Activated CD4-positive, alpha-beta T cell treated with anti-CD3 and anti-CD28 coated beads for 36 hours (primary cell): ENCODE measurements around the gene FTL. TPM values are rescaled to one million over a fixed set of nuclear protein-coding genes. Genes with fewer than 3 reads are reported as not detected.

ENCODE experiments used
- ATAC-seq: fragments of 200-7000 bp; cut with Tn5 transposase; one replicate; pipeline ENCODE4 v1.10.0; 2021; ENCODE audit warnings: mild to moderate bottlenecking, moderate library complexity
- CTCF ChIA-PET: fragments of 350-600 bp; sonication (Branson Sonifier 250); formaldehyde crosslinking; loops from one replicate; lab custom pipeline; 2021; ENCODE audit warnings: antibody characterized with exemption; lab: Charles Lee
- POLR2A ChIA-PET: fragments of 350-600 bp; sonication (Branson Sonifier 250); formaldehyde crosslinking; loops from one replicate; lab custom pipeline; 2021; ENCODE audit warnings: antibody characterized with exemption, inconsistent platforms; lab: Charles Lee
- DNase-seq: peaks from one replicate; pipeline ENCODE4 v3.0.0-alpha.2; 2020
- H3K27ac Mint-ChIP-seq: one replicate; pipeline ENCODE4 v1.8.0; 2021; ENCODE audit warnings: mixed read lengths
- H3K27me3 Mint-ChIP-seq: one replicate; pipeline ENCODE4 v1.8.0; 2021; ENCODE audit warnings: mixed read lengths
- H3K36me3 Mint-ChIP-seq: one replicate; pipeline ENCODE4 v1.8.0; 2021; ENCODE audit warnings: low read depth, mixed read lengths
- H3K4me1 Mint-ChIP-seq: one replicate; pipeline ENCODE4 v1.8.0; 2021; ENCODE audit warnings: mixed read lengths
- H3K4me3 Mint-ChIP-seq: one replicate; pipeline ENCODE4 v1.8.0; 2021; ENCODE audit warnings: mild to moderate bottlenecking, moderate library complexity, mixed read lengths
- H3K9me3 Mint-ChIP-seq: one replicate; pipeline ENCODE4 v1.8.0; 2021; ENCODE audit warnings: low read depth, mixed read lengths
- intact Hi-C, 2 experiments: fragments of 100-400 bp; cut with DNase I in 1 of 2; cut with micrococcal nuclease in 1 of 2; formaldehyde crosslinking; loops; one replicate each; pipeline versions ENCODE4 v1.14.2 to v1.15.1; 2022 to 2024; cut with DNase I, micrococcal nuclease
- microRNA-seq: library from miRNA; unstranded; fragments of <30 nt; microRNA quantifications from one replicate; pipeline ENCODE4 v1.2.0, GENCODE V29; 2021; ENCODE audit warnings: borderline replicate concordance
- total RNA-seq, 2 experiments: library from RNA; stranded (reverse); gene quantifications; one replicate each; pipeline ENCODE4 v1.2.3, GENCODE V29; 2021

FTL gene
- total RNA-seq, 2 experiments from 2014 or later, result 809 to 1,111 TPM

DNA sequence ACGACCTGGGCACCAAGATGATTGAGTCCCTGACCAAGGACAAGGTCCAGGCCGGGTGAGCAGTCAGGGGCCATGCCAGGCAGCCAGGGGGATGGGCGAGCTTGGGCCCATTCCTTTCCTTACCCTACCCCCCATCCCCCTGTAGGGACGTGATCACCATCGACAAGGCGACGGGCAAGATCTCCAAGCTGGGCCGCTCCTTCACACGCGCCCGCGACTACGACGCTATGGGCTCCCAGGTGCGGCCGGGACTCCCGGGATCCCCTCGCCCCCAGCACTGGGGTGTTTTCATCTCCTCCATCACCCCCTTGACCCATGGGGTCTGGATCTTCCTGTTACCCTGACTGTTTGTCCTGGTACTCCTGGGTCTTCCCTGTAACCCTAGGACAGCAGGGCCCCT is 44.7 kb downstream of the FTL start:
- DNase-seq (no peak), ATAC-seq (no peak)
- POLR2A ChIA-PET, result interaction anchor here (1.2 kb wide), 1 partner anchor 10 kb away, joined by 3 read pairs; no protein-coding TSS in a partner anchor
- CTCF ChIA-PET, result interaction anchor here (0.7 to 2.3 kb wide), 3 partner anchors 10 to 344 kb away, joined by 3 to 11 read pairs (median 3); no protein-coding TSS in a partner anchor
- peaks cover 30% of the 10 kb centered on the region for H3K36me3 Mint-ChIP-seq
- no peak overlapping the region for H3K27ac Mint-ChIP-seq
- H3K27me3 Mint-ChIP-seq, result no peaks in the 10 kb centered on the region
- no peaks in the 10 kb centered on the region for H3K9me3 Mint-ChIP-seq
- intact Hi-C loops, result no loop called here
- no peak overlapping the region for H3K4me3 Mint-ChIP-seq
- no peaks in the 10 kb centered on the region for H3K4me1 Mint-ChIP-seq

DNA sequence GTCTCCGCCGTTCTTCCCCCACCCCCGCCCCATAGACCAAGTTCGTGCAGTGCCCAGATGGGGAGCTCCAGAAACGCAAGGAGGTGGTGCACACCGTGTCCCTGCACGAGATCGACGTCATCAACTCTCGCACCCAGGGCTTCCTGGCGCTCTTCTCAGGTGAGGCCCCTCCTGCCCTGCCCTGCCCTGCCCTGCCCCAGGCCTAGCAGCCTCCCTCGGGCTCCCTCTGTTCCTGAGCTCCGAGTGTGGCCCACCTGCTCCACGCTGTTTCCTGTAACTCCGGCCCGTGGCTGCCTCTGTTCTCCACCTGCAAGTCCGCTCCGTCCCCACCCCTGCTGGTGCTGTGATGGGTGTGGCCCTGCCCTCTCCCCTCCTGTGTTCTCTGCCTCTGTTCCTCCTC is 45.3 kb downstream of the FTL start:
- no peaks in the 10 kb centered on the region for H3K4me1 Mint-ChIP-seq
- ATAC-seq (no peak), DNase-seq (no peak)
- intact Hi-C loops, result no loop called here
- CTCF ChIA-PET, result interaction anchor here (0.6 to 2.3 kb wide), 2 partner anchors 11 to 130 kb away, joined by 4 to 11 read pairs; no protein-coding TSS in a partner anchor
- no peaks in the 10 kb centered on the region for H3K27me3 Mint-ChIP-seq
- POLR2A ChIA-PET, result no interaction called here
- H3K9me3 Mint-ChIP-seq, result no peaks in the 10 kb centered on the region
- H3K36me3 Mint-ChIP-seq, result peaks cover 25% of the 10 kb centered on the region
- H3K4me3 Mint-ChIP-seq, result no peak overlapping the region
- no peak overlapping the region for H3K27ac Mint-ChIP-seq

DNA sequence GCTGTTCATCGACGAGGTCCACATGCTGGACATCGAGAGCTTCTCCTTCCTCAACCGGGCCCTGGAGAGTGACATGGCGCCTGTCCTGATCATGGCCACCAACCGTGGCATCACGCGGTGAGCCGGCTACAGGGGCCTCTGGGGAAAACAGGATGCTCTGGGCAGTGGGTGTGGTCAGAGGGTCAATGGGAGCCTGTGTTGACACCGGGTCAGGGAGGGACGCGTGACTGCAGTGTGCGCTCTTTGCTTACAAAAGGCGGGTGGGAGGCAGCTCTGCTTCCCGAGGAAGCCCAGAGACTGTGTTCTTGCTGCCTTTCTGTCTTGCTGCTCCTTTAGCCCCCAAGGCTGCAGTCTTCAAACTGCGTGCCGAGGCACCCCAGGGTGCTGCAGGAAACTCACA is 46.1 kb downstream of the FTL start:
- no peak for DNase-seq
- no peak overlapping the region for H3K4me3 Mint-ChIP-seq
- H3K27ac Mint-ChIP-seq, result no peak overlapping the region
- peaks cover 27% of the 10 kb centered on the region for H3K36me3 Mint-ChIP-seq
- POLR2A ChIA-PET, result no interaction called here
- intact Hi-C loops, result no loop called here
- CTCF ChIA-PET, result interaction anchor here (1.4 kb wide), 1 partner anchor 11 kb away, joined by 7 read pairs; no protein-coding TSS in a partner anchor
- H3K4me1 Mint-ChIP-seq, result no peaks in the 10 kb centered on the region
- no peak for ATAC-seq
- no peaks in the 10 kb centered on the region for H3K9me3 Mint-ChIP-seq
- no peaks in the 10 kb centered on the region for H3K27me3 Mint-ChIP-seq

GRCh38 chr19:49014123-49014869 is 49.2 kb downstream of the FTL start:
- DNase-seq (no peak), ATAC-seq (no peak)
- intact Hi-C loops, result no loop called here
- ChIA-PET CTCF (interaction anchor here (0.5 kb wide), 1 partner anchor 353 kb away, joined by 3 read pairs; no protein-coding TSS in a partner anchor), POLR2A (no interaction called here)
- Mint-ChIP-seq H3K4me1 (peaks cover 6% of the 10 kb centered on the region), H3K27me3 (peaks cover 3% of the 10 kb centered on the region), H3K36me3 (peaks cover 22% of the 10 kb centered on the region), H3K27ac (no peak overlapping the region), H3K4me3 (no peak overlapping the region), H3K9me3 (no peaks in the 10 kb centered on the region)

DNA sequence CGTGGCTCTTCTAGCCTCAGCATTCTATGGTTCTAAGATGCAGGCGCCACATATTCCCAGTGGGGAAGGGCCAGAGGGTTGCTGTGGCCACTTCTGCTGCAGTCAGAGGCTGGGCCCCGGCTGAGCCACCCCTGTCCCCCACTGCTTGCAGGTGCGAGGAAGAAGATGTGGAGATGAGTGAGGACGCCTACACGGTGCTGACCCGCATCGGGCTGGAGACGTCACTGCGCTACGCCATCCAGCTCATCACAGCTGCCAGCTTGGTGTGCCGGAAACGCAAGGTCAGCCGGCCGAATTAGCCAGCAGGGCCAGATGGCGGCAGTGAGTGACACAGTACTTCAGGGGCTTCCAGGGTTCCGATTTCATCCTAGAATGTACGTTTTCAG is 49.8 kb downstream of the FTL start:
- no peak for DNase-seq
- H3K4me3 Mint-ChIP-seq, result no peak overlapping the region
- no peaks in the 10 kb centered on the region for H3K9me3 Mint-ChIP-seq
- intact Hi-C loops, result loop anchor here in 1 of 2 experiments (5.0 kb wide), 1 partner anchor 137 kb away; no protein-coding TSS in a partner anchor
- H3K4me1 Mint-ChIP-seq, result peaks cover 7% of the 10 kb centered on the region
- H3K27ac Mint-ChIP-seq, result no peak overlapping the region
- peaks cover 17% of the 10 kb centered on the region for H3K36me3 Mint-ChIP-seq
- H3K27me3 Mint-ChIP-seq, result peaks cover 4% of the 10 kb centered on the region
- no peak for ATAC-seq
- POLR2A ChIA-PET, result no interaction called here
- CTCF ChIA-PET, result no interaction called here

GRCh38 chr19:49016067-49016839 is 51.1 kb downstream of the FTL start:
- peaks cover 11% of the 10 kb centered on the region for H3K36me3 Mint-ChIP-seq
- H3K4me1 Mint-ChIP-seq, result peaks cover 11% of the 10 kb centered on the region
- intact Hi-C loops, result loop anchor here in 1 of 2 experiments (5.0 kb wide), 1 partner anchor 136 kb away; no protein-coding TSS in a partner anchor
- DNase-seq (no peak), ATAC-seq (no peak)
- no peaks in the 10 kb centered on the region for H3K9me3 Mint-ChIP-seq
- H3K4me3 Mint-ChIP-seq, result no peak overlapping the region
- no peak overlapping the region for H3K27ac Mint-ChIP-seq
- peaks cover 6% of the 10 kb centered on the region for H3K27me3 Mint-ChIP-seq
- CTCF ChIA-PET, result interaction anchor here (0.9 kb wide), 1 partner anchor 17 kb away, joined by 3 read pairs; no protein-coding TSS in a partner anchor
- POLR2A ChIA-PET, result no interaction called here

Small RNA genes lying within 50 kb of the gene (microRNA-seq; reads per million reads assigned to microRNA genes)
- gene MIR6798, result not detected

Other genes starting within 250 kb of the FTL start
- gene MAMSTR, start 245.6 kb upstream of the FTL start, total RNA-seq, result under 1 TPM; 0.69 to 0.70 TPM
- gene RASIP1, start 224.7 kb upstream of the FTL start, total RNA-seq, result under 1 TPM; 0.67 to 0.73 TPM
- not detected for gene IZUMO1, start 218.4 kb upstream of the FTL start, total RNA-seq
- under 1 TPM; 0.23 to 0.32 TPM for gene FUT1, start 212.7 kb upstream of the FTL start, total RNA-seq
- gene FGF21, start 209.8 kb upstream of the FTL start, total RNA-seq, result not detected
- 10 to 100 TPM; 65.9 to 70.3 TPM for gene BCAT2, start 154.3 kb upstream of the FTL start, total RNA-seq
- under 1 TPM; 0.21 to 0.83 TPM for gene HSD17B14, start 128.8 kb upstream of the FTL start, total RNA-seq
- gene PLEKHA4, start 96.7 kb upstream of the FTL start, total RNA-seq, result 10 to 100 TPM in 1 of 2 experiments, 1 to 10 TPM in 1; 7.0 to 10.9 TPM
- gene PPP1R15A, start 92.9 kb upstream of the FTL start, total RNA-seq, result 10 to 100 TPM; 51.6 to 62.4 TPM
- under 1 TPM; 0.37 to 0.87 TPM for gene TULP2, start 66.6 kb upstream of the FTL start, total RNA-seq
- gene NUCB1, start 65.0 kb upstream of the FTL start, total RNA-seq, result 100 to 1,000 TPM; 115 to 118 TPM
- 1 to 10 TPM; 1.4 to 2.4 TPM for gene DHDH, start 31.6 kb upstream of the FTL start, total RNA-seq
- gene BAX, start 10.4 kb upstream of the FTL start, total RNA-seq, result 100 to 1,000 TPM; 128 to 143 TPM
- 100 to 1,000 TPM in 1 of 2 experiments, 10 to 100 TPM in 1; 80.2 to 102 TPM for gene GYS1, start 28.0 kb downstream of the FTL start, total RNA-seq
- gene RUVBL2, start 28.6 kb downstream of the FTL start, total RNA-seq, result 100 to 1,000 TPM; 155 to 178 TPM
- under 1 TPM; 0.39 to 0.51 TPM for gene LHB, start 51.8 kb downstream of the FTL start, total RNA-seq
- gene CGB3, start 59.0 kb downstream of the FTL start, total RNA-seq, result not detected
- under 1 TPM in 1 of 2 experiments, not detected in 1; 0.43 TPM for gene CGB2, start 66.6 kb downstream of the FTL start, total RNA-seq
- gene CGB1, start 71.6 kb downstream of the FTL start, total RNA-seq, result not detected
- gene CGB5, start 78.5 kb downstream of the FTL start, total RNA-seq, result not detected
- gene CGB8, start 83.8 kb downstream of the FTL start, total RNA-seq, result not detected
- gene CGB7, start 92.4 kb downstream of the FTL start, total RNA-seq, result under 1 TPM in 1 of 2 experiments, not detected in 1; 0.40 TPM
- gene NTF4, start 99.5 kb downstream of the FTL start, total RNA-seq, result not detected
- gene KCNA7, start 107.4 kb downstream of the FTL start, total RNA-seq, result not detected
- 100 to 1,000 TPM; 225 to 306 TPM for gene SNRNP70, start 120.1 kb downstream of the FTL start, total RNA-seq
- gene LIN7B, start 149.1 kb downstream of the FTL start, total RNA-seq, result 1 to 10 TPM; 3.5 to 4.3 TPM
- 1 to 10 TPM; 1.7 to 2.0 TPM for gene C19orf73, start 153.8 kb downstream of the FTL start, total RNA-seq
- gene PPFIA3, start 154.2 kb downstream of the FTL start, total RNA-seq, result 1 to 10 TPM; 5.4 to 6.1 TPM
- gene HRC, start 190.1 kb downstream of the FTL start, total RNA-seq, result not detected
- 1 to 10 TPM; 1.5 to 1.9 TPM for gene TRPM4, start 192.5 kb downstream of the FTL start, total RNA-seq